GM12864 (cell line): ENCODE measurements around the gene TLK2.

Experiments
- DNase-seq: peaks from one replicate; pipeline ENCODE4 v3.0.0-alpha.2; 2011; ENCODE audit warnings: low read depth
- H3K4me3 ChIP-seq: 2 replicates; pipeline ENCODE4 v1.5.1; 2011; ENCODE audit warnings: mild to moderate bottlenecking, low read depth, low read length, control low read depth
- CTCF ChIP-seq: IDR thresholded peaks from 2 replicates; pipeline ENCODE4 v1.5.1; 2011; ENCODE audit warnings: low read depth, mild to moderate bottlenecking, moderate library complexity, low read length, control low read depth, inconsistent platforms; ENCODE audit errors: missing control alignments

TLK2 gene

GRCh38 chr17:62653002-62653825, 174.6 kb downstream of the TLK2 start:
- no peak for TF ChIP-seq CTCF
- peak overlapping the region; percentile 44 for H3K4me3 ChIP-seq
- peak; percentile 53 for DNase-seq

- no peak overlapping the region for H3K4me3 ChIP-seq
- DNase-seq = no peak
- no peak for TF ChIP-seq CTCF
These were observed 175.5 kb downstream of the TLK2 start for GRCh38 chr17:62653826-62654761.

- TF ChIP-seq CTCF = no peak
- no peak overlapping the region for H3K4me3 ChIP-seq
- no peak for DNase-seq
These were observed 177.0 kb downstream of the TLK2 start for GRCh38 chr17:62655656-62656055.

- no peak for DNase-seq
- TF ChIP-seq CTCF = no peak
These were observed 177.8 kb downstream of the TLK2 start for GRCh38 chr17:62656446-62656845.

GRCh38 chr17:62657145-62657665, 178.6 kb downstream of the TLK2 start:
- no peak overlapping the region for H3K4me3 ChIP-seq
- DNase-seq = no peak
- no peak for TF ChIP-seq CTCF

More at GRCh38 chr17:62656446-62656845, 177.8 kb downstream of the TLK2 start:
- no peak overlapping the region for H3K4me3 ChIP-seq

GRCh38 chr17:62657690-62658089, 179.1 kb downstream of the TLK2 start:
- no peak overlapping the region for H3K4me3 ChIP-seq
- no peak for DNase-seq
- no peak for TF ChIP-seq CTCF
